ENCODE measurements around the gene EMC1. TPM values are rescaled to one million over a fixed set of nuclear protein-coding genes. Genes with fewer than 3 reads are reported as not detected.
"Not testable (repeated sequence)": the region's sequence is repeated elsewhere in the genome, so short reads cannot be mapped to it uniquely, and the experiment has no call there.

Gene EMC1
- total and polyA plus RNA-seq, 2 donors (not counting 1 experiment from before 2014, with no cell fraction given): 25.8 to 45.5 TPM

DNA sequence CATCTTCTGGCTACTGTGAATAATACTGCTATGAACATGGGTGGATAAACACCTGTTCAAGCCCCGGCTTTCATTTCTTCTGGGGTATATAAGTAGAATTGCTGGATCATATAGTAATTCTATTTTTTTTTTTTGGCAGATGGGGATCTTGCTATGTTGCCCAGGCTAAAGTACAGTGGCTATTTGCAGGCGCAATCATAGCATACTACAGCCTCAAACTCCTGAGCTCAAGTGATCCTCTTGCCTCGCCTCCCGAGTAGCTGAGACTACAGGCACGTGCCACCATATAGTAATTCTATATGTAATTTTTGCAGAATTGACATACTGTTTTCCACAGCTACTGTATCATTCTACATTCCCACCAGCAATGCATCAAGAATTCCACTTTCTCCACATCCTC, 69.1 kb downstream of the EMC1 start:
- Histone ChIP-seq H3K36me3 (replicated peaks in 1 of 2; ENCODE audit: control extremely low read depth in 1 of 2, control insufficient read depth in 1 of 2, extremely low read depth in 1 of 2, insufficient read depth in 2 of 2, low read length in 1 of 2) (peaks cover 7 to 76% of the 10 kb centered on the region in 2 experiments), H3K27ac (ENCODE audit: low read length in 2 of 2) (no peak overlapping the region), H2AFZ (ENCODE audit: insufficient read depth, low read depth, low read length, poor library complexity, severe bottlenecking) (no peak overlapping the region), H4K20me1 (ENCODE audit: control insufficient read depth, insufficient read depth, low read length, poor library complexity, severe bottlenecking) (no peaks in the 10 kb centered on the region), H3K4me1 (ENCODE audit: control insufficient read depth in 2 of 2, insufficient read depth in 2 of 2, low read length in 2 of 2) (no peaks in the 10 kb centered on the region), H3K79me2 (ENCODE audit: control insufficient read depth, insufficient read depth, low read length) (no peaks in the 10 kb centered on the region), H3K9me3 (ENCODE audit: control extremely low read depth in 1 of 3, control insufficient read depth in 2 of 3, insufficient read depth in 1 of 3, low read length in 2 of 3) (no peaks in the 10 kb centered on the region), H3K9ac (ENCODE audit: low read length) (no peak overlapping the region), H3K4me3 (ENCODE audit: control extremely low read depth in 1 of 5, extremely low read depth in 1 of 5, insufficient read depth in 1 of 5, low read depth in 2 of 5, low read length in 4 of 5) (no peak overlapping the region), H3K4me2 (replicated peaks; ENCODE audit: low read depth, low read length, poor library complexity, severe bottlenecking) (no peak overlapping the region), H3K27me3 (replicated peaks in 1 of 4; ENCODE audit: control extremely low read depth in 1 of 4, control insufficient read depth in 3 of 4, insufficient read depth in 4 of 4, low read length in 3 of 4) (no peaks in the 10 kb centered on the region)
- ChIA-PET CTCF (no interaction called here), POLR2A (no interaction called here)
- Mint-ChIP-seq H3K4me3 (no peak overlapping the region), H3K27me3 (no peaks in the 10 kb centered on the region), H3K9me3 (ENCODE audit: insufficient read depth) (no peaks in the 10 kb centered on the region), H3K27ac (no peak overlapping the region), H3K4me1 (no peaks in the 10 kb centered on the region)
- no peak for DNase-seq
- TF ChIP-seq, protein P1, sequence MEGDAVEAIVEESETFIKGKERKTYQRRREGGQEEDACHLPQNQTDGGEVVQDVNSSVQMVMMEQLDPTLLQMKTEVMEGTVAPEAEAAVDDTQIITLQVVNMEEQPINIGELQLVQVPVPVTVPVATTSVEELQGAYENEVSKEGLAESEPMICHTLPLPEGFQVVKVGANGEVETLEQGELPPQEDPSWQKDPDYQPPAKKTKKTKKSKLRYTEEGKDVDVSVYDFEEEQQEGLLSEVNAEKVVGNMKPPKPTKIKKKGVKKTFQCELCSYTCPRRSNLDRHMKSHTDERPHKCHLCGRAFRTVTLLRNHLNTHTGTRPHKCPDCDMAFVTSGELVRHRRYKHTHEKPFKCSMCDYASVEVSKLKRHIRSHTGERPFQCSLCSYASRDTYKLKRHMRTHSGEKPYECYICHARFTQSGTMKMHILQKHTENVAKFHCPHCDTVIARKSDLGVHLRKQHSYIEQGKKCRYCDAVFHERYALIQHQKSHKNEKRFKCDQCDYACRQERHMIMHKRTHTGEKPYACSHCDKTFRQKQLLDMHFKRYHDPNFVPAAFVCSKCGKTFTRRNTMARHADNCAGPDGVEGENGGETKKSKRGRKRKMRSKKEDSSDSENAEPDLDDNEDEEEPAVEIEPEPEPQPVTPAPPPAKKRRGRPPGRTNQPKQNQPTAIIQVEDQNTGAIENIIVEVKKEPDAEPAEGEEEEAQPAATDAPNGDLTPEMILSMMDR (IDR thresholded peaks at IDR 0.05): no peak
- no peak for TF ChIP-seq EZH2 (IDR thresholded peaks at IDR 0.05; ENCODE audit: borderline replicate concordance, insufficient read depth, low read depth, low read length, poor library complexity, severe bottlenecking)
- intact Hi-C loops (cut with micrococcal nuclease): no loop called here
- ATAC-seq (ENCODE audit: low read depth): no peak
- 90% methylated on average over 2 of the region's 5 CpGs for WGBS (ENCODE audit: insufficient coverage)

DNA sequence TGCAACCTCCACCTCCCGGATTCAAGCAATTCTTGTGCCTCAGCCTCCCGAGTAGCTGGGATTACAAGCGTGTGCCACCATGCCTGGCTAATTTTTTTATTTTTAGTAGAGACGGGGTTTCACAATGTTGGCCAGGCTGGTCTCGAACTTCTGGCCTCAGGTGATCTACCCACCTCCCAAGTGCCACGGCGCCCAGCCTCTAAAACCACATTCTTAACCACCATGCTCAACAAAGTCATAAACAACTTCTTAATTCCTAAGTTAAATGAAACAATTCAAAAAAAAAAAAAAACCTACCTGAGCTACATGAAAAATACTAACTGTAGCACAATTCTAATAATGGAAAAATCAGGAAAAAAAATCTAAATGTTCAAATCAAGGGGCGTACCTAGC, 71.1 kb downstream of the EMC1 start:
- H3K36me3 ChIP-seq (replicated peaks in 1 of 2; ENCODE audit: control extremely low read depth in 1 of 2, control insufficient read depth in 1 of 2, extremely low read depth in 1 of 2, insufficient read depth in 2 of 2, low read length in 1 of 2): peaks cover 2 to 78% of the 10 kb centered on the region in 2 experiments
- H3K4me1 ChIP-seq (ENCODE audit: control insufficient read depth in 2 of 2, insufficient read depth in 2 of 2, low read length in 2 of 2); POLR2A ChIA-PET; H3K9me3 ChIP-seq (ENCODE audit: control extremely low read depth in 1 of 3, control insufficient read depth in 2 of 3, insufficient read depth in 1 of 3, low read length in 2 of 3); H3K9me3 Mint-ChIP-seq (ENCODE audit: insufficient read depth); H3K4me3 Mint-ChIP-seq; intact Hi-C loops (cut with micrococcal nuclease); H3K27ac Mint-ChIP-seq; H3K27me3 Mint-ChIP-seq; H3K27ac ChIP-seq (ENCODE audit: low read length in 2 of 2); H3K4me3 ChIP-seq (ENCODE audit: control extremely low read depth in 1 of 5, extremely low read depth in 1 of 5, insufficient read depth in 1 of 5, low read depth in 2 of 5, low read length in 4 of 5); H3K4me2 ChIP-seq (replicated peaks; ENCODE audit: low read depth, low read length, poor library complexity, severe bottlenecking); H3K4me1 Mint-ChIP-seq; DNase-seq; H2AFZ ChIP-seq (ENCODE audit: insufficient read depth, low read depth, low read length, poor library complexity, severe bottlenecking); ATAC-seq (ENCODE audit: low read depth); H3K27me3 ChIP-seq (replicated peaks in 1 of 4; ENCODE audit: control extremely low read depth in 1 of 4, control insufficient read depth in 3 of 4, insufficient read depth in 4 of 4, low read length in 3 of 4); H4K20me1 ChIP-seq (ENCODE audit: control insufficient read depth, insufficient read depth, low read length, poor library complexity, severe bottlenecking); H3K9ac ChIP-seq (ENCODE audit: low read length); H3K79me2 ChIP-seq (ENCODE audit: control insufficient read depth, insufficient read depth, low read length): not testable (repeated sequence)
- CTCF ChIA-PET: interaction anchor here (0.6 to 2.0 kb wide), 4 partner anchors 31 to 474 kb away, joined by 3 to 12 read pairs (median 3); no protein-coding TSS in a partner anchor
- 86% methylated on average over 3 of the region's 8 CpGs for WGBS (ENCODE audit: insufficient coverage)

Data from B cell (primary cell).